Stimulated activated CD8-positive, alpha-beta memory T cell treated with anti-CD3 and anti-CD28 coated beads, Interleukin-12 subunit alpha, Interleukin-12 subunit beta, amount 100 ng/mL, for 4 hours (primary cell): Measurements from ENCODE around the gene NXNL2.

Experiments used
- DNase-seq: peaks from one replicate; pipeline ENCODE4 v3.0.0-alpha.2; 2020; ENCODE audit warnings: low read depth

NXNL2 gene

DNA sequence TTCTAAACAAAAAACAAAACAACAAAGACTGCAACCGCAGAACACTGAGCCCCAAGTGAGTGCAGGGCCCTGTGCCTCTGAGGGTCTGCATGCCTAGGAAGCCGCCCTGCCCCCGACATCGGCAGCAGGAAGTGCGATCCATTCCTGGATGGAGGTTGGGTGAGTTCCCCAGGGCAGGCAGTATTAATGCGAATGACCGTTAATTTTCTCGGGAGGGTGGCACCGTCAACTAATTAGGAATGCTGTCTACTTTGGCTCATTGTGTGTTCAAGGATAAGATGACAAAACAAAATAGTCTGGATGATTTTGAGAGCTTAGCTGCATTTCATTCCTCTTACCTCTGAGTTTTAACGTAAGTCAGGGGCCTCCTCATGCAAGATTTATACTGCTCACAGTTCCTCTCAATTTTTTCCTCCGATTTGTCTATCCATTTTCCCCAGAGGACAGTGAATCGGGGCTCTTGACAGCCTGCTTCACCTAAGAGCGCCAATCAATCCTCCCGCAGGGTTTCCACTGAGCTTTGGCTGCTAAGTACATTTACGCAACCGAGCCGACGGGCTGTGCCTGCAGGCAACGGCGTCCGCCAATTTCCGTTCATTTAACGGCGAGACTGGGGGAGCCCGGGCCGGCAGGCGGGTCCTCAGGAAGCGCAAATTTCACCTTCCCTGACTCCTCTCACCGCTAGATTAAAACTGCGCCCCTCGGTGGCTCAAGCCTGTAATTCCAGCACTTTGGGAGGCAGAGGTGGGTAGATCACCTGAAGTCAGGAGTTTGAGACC, 2.9 kb upstream of the NXNL2 start:
- DNase-seq, result no peak

DNA sequence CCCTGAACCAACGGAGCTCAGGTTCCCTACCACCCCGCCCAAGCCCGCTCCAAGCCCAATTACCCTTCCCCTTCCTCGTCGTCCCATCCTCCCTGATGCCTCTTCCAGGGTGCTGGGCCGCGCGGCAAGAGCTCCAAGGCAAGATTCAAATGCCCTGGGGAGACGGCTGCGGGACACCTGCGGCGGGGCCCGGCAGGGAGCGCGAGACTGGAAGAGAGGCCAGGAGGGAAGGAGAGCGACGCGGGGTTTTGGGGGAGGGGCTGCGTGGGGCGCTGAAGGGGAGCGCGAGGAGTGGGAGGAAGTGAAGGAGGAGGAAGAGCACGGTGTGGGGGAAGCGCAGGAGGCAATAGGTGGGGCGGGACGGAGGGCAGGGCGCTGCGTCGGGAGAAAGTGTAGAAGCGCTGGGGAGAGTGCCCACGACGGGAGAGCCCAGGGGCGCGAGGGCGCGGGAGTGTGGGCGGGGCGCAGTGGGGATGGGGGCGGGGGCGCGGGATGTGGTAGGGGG, 975 bp upstream of the NXNL2 start:
- DNase-seq, result no peak

DNA sequence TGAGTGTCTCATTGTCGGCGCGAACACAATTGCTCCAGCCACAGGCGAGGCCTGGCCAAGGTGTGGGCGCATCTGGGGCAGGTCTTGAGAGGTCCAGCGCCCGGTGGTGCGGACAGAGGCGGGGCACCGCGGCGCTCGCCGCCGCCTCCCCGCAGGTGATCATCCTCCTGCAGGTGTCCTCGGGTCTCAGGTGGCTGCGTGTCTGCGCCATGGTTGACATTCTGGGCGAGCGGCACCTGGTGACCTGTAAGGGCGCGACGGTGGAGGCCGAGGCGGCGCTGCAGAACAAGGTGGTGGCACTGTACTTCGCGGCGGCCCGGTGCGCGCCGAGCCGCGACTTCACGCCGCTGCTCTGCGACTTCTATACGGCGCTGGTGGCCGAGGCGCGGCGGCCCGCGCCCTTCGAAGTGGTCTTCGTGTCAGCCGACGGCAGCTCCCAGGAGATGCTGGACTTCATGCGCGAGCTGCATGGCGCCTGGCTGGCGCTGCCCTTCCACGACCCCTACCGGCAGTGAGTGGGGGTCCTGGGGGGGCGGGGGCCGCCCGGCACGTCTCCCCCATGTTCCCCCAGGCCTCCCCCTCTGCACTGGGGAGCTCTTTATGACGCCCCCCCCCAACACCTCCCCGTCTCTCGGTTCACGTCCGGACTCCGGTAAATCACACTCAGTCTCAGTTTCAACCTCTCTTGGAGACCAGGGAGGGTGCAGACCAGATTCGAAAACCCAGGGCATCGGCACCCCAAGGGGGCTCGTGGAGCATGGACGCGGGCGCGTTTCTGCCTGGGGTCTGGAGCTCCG, 446 bp downstream of the NXNL2 start:
- DNase-seq, result no peak

DNA sequence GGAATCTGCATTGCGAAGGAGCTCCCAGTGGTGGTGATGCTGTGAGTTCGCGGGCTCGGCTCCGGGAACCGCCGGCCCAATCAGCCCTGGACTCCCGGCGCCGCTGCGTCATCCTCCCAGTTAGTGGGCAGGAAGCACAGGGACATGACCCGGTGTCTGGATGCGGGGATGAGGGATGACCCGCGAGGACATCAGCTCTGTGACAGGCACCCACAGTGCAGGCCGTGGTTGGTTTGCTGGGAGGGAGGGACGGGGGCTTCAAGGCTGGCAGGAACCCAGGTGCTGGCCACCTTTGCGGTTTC, 996 bp downstream of the NXNL2 start:
- no peak for DNase-seq

DNA sequence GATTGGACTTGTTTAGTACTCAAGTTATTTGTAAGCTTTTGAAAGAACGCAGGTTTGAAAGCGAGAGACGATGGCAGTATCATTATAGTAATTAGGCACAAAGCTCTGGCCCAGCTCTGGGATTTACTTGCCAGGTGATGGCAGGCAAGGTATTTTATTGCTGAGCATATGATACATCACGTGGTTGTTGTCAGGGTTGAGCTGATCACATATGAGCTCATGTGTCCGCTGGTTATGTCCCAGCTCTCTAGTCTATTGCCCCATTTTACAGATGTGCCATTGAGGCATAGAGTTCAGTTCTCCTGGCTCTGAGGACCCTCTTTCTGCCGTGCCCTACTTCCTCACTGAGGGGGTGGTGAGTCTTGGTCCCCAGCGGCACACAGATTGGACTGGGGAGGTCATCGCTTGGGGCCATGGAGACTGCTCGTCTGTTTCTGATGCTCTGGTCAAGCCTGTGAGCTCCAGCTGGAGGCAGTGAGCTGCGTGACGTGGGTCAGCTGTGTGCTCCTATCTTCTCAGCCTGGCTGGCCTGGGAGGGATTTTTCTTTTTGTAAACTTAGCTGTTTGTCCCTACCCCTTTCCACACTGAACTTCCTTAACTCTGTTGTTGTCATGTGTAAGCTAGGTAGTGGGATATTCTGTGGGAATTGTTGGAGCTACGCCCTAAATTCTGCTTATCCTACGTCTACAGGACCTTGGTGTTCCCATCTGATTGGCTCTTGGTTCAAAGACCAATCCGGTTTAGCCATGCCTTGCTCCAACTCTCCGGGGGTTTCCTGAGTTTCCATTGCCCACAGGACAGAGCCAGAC, 2.2 kb downstream of the NXNL2 start:
- no peak for DNase-seq

DNA sequence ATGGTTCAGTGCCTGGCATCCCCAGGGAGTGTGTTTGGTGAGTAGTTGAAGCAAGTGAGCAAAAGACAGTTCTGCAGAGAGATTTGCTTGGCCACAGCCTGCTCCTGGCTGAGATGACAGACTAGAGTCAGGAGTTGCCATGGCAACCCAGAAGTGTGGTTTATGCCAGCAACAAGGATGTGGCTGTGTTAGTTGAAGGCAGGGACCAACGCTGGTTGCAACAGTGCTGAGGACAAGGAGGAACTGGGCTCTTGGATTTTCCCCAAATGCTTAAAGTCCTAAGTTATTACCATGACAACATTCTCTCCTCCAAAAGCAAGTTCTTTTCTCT, 2.7 kb downstream of the NXNL2 start:
- no peak for DNase-seq

DNA sequence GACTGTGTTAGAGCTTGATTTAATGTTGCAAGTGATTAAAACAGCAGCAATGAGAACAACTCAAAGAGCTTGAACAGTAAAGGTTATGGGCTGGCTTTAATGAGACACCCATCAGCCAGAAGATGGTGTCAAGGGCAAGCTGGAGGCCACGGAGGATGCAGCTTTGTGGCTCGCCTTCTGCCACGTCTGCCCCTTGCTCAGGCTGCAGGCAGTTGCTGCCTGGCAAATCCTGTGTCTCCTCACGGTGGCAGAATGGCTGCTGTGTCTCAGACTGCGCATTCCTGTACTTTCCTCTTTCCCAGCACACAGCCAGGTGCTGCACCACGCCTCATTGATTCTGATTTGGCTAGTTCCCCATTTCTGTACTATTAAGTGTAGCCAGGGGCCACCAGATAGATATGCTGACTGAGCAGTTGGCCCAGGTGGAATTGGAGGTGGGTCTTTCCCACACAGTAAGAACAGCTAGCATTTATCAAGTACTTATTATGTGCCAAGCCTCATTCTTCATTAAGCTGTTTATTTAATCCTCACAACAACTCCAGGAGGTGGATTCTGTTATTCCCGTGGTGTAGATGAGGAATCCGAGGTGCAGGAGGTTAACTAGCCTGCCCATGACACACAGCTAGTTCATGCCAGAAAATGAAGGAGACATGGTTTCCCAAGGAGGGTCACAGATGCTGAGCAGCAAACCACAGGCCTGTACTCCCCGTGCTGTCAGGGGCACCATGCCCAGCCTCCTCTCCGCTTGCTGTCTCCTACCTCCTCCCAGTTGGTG, 3.5 kb downstream of the NXNL2 start:
- no peak for DNase-seq

DNA sequence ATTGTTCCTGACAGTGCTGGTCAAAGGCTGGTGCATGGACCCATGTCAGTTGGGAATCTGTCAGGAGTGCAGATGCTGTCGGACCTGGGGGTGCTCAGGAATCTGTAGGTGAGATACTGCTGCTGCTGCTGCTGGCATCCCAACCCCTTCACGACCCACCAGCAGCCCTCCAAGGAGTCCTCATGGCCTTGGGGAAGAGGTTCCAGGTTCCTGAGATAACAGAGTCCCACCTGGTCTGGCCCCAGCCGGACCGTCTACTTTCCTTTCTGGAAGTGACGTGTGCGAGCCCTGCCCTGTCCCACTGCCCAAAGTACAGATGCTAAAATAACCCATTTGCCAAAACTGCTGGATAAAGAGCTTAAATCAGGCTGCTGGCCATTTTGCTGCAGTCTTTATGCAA, 4.3 kb downstream of the NXNL2 start:
- no peak for DNase-seq

DNA sequence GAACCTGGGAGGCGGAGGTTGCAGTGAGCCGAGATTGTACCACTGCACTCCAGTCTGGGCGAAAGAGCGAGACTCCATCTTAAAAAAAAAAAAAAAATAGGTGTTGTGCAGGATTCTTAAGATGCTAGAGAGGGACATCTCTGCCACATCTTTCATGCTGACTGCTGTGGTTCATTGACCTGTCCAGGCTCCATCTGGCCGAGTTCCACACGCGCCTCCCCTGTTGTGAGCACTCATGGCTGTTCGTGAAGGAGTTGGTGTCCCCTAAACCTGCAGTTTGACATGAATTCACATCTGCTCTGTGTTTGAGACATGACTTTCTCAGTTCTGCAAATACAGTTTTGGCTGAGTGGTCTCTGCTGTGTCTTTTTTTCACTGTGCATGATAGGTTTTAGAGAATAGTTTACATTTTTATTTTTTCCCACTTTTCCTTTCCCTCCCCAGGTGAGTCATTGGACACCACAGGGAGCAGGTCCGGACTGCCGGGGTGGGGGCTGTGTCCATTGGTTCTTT, 5.3 kb downstream of the NXNL2 start:
- DNase-seq, result no peak

DNA sequence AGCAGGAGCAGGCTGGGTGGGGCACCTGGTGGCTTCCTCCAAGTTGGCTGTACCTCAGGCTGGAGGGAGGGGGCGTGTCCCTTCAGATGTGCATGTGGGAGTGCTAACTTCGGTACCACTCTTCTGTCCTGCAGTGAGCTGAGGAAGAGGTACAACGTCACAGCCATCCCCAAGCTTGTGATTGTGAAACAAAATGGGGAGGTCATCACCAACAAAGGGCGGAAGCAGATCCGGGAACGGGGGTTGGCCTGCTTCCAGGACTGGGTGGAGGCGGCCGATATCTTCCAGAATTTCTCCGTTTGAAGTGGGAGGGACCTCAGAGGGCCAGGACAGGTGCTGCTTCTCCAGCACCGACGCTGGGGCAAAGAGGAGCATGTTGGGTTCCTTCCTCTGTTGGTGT, 9.3 kb downstream of the NXNL2 start:
- DNase-seq, result no peak

DNA sequence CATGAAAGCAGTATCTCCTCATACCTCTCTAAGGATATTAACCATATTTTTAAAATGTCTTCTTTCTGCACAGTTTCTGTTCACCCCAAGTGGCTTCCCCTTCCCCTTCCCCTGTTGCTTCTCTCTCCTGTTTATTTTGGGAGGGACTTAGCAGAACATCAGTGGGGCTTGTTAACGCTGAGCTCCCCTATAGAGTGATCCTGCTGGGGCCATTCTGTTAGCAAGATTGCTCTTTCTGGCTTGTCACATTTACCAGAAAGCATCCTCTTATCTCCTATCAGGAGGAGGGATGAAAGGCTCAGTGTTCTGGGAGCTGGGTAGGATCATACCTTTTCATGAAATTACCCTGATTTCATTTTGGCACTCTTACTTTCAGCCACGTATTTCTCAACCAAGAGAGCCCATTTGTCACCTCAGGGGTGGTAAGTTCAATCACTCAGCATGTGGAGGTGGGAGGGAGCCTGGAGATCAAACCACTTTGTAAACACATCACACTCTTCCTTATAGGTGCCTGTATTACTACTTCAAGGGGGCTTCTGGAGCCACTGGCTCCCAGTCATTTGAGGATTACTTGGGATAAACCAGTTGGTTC, 16.7 kb downstream of the NXNL2 start:
- DNase-seq, result no peak

DNA sequence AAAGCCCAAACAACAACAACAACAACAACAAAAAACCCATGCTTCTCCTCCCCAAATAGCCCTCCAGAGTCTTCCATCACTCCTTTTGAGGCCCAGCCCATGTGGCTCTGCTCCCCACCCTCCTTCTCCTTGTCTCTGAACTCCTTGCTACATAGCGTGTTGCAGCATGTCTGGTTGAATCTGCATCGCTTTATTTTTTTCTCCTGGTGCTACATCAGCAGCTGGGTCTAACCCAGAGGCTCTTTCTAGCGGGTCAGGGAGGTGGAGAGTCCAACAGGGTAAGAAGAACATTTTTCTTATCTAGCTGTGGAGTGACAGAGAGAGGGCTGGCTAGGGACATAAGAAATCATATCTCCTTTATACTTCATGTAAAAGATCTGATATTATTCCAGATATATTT, 18.4 kb downstream of the NXNL2 start:
- DNase-seq, result no peak

DNA sequence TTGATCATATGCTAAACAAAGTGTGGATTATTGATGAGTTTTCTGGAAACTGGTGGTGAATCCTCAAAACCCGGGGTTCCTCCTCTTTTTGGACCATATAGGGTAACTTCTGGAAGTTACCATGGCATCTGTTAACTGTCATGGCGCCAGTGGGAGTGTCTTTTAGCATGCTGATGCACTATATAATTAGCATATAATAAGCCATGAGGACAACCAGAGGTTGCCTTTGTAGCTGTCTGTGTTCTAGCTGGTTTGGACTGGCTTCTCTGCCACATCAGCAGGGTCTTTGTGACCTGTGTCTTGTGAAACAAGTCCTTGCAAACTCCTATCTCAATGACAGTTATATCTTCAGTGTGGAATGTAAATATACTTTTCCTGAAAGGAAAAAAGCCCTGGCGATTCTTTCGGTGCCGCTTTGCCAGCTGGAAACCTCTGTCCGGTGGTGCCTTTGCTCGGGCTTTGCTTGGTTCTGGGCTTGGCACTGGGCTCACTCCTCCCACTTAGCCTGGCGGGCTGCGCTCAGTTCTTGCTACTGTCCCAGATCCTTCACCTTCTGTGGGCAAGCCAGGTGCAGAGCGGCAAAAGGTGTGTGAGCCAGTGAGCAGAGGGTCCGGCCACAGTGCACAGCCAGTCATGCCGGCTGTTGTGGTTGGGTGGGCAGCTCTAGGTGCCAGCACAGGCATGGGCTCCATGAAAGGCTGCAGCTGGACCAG, 20.4 kb downstream of the NXNL2 start:
- DNase-seq, result no peak

DNA sequence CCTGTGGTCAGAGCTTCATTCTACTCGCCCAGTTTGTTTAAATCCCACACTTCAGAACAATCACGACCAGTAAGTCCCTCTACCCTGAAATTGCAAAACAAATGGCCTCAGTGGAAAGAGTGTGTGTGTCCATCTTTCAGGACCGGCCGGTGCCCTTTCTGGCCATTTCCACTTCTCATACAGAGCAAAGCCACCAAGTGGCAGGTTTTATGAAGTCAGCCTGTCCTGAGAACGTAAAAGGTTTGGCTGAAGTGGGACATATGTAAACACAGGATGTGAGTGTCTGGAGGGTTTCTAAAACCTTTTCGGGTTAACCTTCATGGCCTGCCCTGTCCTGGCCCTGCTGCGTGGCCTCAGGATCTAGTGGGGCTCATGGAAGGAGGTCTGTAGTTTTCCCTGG, 24.7 kb downstream of the NXNL2 start:
- DNase-seq, result no peak

DNA sequence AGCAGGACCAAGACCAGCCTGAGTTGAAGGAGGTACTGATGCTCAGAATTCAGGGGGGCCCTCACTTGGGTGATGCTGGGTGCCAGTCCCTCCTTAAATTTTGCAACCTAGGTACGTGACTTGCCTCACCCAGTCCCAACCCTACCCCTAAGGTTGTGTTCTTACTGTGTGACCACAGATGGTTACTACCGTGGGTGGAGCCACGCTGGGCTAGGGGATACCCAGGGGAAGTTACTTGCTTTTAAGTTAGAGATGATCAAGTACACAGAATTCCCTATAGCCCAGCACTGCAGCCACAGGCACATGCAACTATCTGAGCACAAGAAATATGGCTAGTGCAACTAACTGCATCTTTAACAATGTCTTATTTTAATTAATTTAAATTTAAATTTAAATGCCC, 32.9 kb downstream of the NXNL2 start:
- DNase-seq, result no peak

DNA sequence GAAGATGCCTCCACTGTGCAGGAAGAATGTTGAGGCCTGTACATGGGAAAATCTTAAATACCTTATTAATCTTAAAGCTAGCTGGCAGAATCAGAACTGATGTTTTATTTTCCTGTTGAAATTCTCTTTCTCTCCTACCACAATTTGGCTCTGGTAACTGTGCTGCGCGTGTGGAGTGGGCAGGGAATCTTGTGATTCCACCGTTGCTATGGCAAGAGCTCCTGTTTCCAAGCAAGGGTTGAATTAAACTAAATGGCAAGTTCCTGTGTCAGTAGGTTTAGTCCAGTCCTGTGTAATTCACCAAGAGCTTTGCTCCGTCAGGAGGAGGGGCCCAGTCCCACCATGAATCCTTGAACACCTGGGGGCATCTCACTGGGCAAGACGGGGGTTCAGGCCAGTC, 36.4 kb downstream of the NXNL2 start:
- no peak for DNase-seq

DNA sequence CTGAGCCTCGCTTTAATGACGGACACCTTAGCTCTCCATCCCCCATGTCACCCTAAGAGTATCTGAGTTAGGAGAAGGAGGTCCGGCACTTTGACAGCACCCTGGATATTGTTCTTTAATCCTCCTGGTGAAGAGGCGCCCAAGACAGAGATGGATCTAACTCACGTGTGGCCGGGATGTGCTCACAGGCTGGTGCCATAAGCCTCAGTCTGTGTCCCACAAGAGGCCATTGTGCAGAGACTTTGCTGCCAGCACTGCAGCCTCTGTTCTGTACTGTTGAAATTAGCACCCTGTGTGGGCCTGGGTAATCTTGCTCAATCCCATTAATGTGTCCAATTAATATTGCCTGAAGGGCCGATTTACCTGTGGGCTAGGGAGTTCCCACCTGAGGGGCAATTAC, 37.7 kb downstream of the NXNL2 start:
- no peak for DNase-seq

DNA sequence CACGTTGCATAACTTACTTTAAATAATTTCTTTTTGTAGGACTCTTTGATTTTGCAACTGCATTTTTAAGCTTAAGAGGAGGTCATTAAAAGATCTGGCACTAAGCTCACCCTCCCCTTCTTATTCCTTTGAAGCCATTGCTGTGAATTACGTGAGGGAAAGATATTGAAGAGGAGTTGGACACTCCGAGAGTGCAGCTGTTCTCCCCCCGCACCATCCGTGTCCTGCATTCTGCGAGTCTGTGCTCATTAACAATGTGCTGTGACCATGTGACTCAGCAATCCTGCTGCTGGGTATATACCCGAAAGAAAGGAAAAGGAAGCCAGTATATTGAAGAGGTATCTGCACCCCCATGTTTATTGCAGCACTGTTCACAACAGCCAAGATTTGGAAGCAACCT, 40.0 kb downstream of the NXNL2 start:
- DNase-seq, result no peak

DNA sequence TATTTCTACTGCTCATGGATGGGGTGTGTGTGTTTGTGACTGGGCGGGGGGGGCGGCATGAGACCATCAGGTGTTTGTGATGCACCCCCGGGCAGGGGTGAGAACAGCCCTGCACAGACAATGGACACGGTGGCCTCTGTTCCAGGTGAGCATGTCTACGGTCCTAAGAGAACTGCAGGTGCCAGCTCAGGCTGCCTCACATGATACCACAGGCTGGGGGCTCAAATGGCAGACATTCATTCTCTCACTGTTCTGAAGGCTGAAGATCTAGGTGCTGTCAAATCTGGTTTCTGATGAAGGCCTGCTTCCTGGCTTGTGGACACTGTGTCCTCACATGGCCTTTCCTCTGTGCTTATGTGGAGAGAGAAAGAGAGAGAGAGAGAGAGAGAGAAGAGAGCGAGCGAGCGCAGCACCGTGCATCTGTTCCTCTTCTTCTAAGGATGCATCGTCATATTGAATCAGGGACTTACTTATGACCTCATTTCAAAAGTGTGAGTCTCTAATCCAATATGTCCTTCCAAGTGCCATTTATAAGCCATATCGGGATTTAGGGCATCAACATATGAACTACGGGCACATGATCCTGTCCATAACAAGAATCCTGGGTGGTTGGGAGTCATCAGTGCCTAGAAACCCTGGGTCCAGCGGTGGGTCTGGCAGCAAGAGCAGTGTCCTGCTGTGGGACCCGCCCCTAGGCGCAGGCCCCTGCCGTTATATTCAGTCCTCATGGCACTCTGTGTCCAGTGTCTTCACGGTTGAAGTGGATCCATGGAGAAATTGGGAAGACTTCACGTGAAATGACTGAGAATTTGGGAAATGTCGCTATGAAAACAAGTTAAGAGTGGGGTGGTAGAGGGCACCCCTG, 42.5 kb downstream of the NXNL2 start:
- DNase-seq, result no peak
